ENCODE measurements around the gene PRKAG2. TPM values are rescaled to one million over a fixed set of nuclear protein-coding genes. Genes with fewer than 3 reads are reported as not detected.
"Not testable (repeated sequence)": the region's sequence is repeated elsewhere in the genome, so short reads cannot be mapped to it uniquely, and the experiment has no call there.

PRKAG2 gene
- total RNA-seq, 1 donor from 2014 or later = 20.6 TPM

GRCh38 chr7:151800861-151801260, 76.1 kb downstream of the PRKAG2 start:
- Mint-ChIP-seq H3K4me3 (ENCODE audit: low read depth) (no peak overlapping the region), H3K36me3 (ENCODE audit: insufficient read depth) (no peaks in the 10 kb centered on the region), H3K9me3 (ENCODE audit: low read depth) (peaks cover 3% of the 10 kb centered on the region), H3K27me3 (peaks cover 28% of the 10 kb centered on the region), H3K4me1 (ENCODE audit: low read depth) (no peaks in the 10 kb centered on the region), H3K27ac (no peak overlapping the region)
- TF ChIP-seq, protein P1, sequence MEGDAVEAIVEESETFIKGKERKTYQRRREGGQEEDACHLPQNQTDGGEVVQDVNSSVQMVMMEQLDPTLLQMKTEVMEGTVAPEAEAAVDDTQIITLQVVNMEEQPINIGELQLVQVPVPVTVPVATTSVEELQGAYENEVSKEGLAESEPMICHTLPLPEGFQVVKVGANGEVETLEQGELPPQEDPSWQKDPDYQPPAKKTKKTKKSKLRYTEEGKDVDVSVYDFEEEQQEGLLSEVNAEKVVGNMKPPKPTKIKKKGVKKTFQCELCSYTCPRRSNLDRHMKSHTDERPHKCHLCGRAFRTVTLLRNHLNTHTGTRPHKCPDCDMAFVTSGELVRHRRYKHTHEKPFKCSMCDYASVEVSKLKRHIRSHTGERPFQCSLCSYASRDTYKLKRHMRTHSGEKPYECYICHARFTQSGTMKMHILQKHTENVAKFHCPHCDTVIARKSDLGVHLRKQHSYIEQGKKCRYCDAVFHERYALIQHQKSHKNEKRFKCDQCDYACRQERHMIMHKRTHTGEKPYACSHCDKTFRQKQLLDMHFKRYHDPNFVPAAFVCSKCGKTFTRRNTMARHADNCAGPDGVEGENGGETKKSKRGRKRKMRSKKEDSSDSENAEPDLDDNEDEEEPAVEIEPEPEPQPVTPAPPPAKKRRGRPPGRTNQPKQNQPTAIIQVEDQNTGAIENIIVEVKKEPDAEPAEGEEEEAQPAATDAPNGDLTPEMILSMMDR (IDR thresholded peaks at IDR 0.05; ENCODE audit: unreplicated experiment) = no peak
- DNase-seq (ENCODE audit: low spot score, unreplicated experiment) = no peak

DNA sequence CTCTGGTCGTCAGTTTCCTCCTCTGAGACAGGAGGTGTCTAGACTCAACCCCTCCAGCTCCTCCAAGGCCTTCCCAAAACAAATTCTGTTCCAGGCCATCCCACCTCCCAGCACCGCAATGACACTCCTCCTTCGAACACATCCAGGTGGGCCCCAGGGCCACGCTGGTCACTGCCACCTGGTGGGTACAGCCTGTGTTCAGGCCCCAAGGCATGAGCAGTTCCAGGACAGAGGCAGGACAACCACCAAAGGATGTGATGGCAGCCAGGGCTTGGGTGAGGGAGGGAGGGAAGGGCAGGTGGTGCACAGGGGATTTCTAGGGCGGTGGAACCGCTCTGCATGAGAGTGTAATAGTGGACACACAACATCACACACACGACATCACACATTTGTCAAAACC, 76.5 kb downstream of the PRKAG2 start:
- Mint-ChIP-seq H3K27ac (no peak overlapping the region), H3K27me3 (peaks cover 26% of the 10 kb centered on the region), H3K4me3 (ENCODE audit: low read depth) (no peak overlapping the region), H3K36me3 (ENCODE audit: insufficient read depth) (no peaks in the 10 kb centered on the region), H3K4me1 (ENCODE audit: low read depth) (no peaks in the 10 kb centered on the region), H3K9me3 (ENCODE audit: low read depth) (peaks cover 3% of the 10 kb centered on the region)
- DNase-seq (ENCODE audit: low spot score, unreplicated experiment) = no peak
- TF ChIP-seq, protein P1 (IDR thresholded peaks at IDR 0.05; ENCODE audit: unreplicated experiment) = no peak

DNA sequence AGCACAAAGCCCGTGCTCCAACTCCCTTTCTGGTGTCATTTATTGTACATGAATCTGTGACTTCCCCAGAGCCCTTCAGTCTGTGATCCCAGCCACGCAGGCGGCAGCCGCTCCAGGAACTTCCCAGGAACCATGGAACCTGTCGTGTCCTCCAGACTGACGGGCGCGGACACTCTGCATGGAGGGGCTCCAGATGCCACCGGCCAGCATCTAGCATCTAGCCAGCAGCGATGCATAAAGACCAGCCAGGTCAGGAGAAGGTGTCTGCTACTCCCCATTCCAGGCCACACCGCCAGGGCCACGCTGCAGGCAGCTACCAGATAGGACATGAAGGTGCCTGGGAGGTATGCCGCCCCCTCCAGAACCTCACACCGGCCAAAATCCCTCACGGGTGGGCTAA, 77.4 kb downstream of the PRKAG2 start:
- Mint-ChIP-seq H3K27me3 (peaks cover 19% of the 10 kb centered on the region), H3K9me3 (ENCODE audit: low read depth) (no peaks in the 10 kb centered on the region), H3K36me3 (ENCODE audit: insufficient read depth) (no peaks in the 10 kb centered on the region), H3K4me3 (ENCODE audit: low read depth) (no peak overlapping the region), H3K27ac (no peak overlapping the region), H3K4me1 (ENCODE audit: low read depth) (no peaks in the 10 kb centered on the region)
- TF ChIP-seq, protein P1 (IDR thresholded peaks at IDR 0.05; ENCODE audit: unreplicated experiment) = no peak
- no peak for DNase-seq (ENCODE audit: low spot score, unreplicated experiment)

- Mint-ChIP-seq H3K36me3 (ENCODE audit: insufficient read depth) (no peaks in the 10 kb centered on the region), H3K4me1 (ENCODE audit: low read depth) (no peaks in the 10 kb centered on the region), H3K27me3 (peaks cover 18% of the 10 kb centered on the region), H3K4me3 (ENCODE audit: low read depth) (no peak overlapping the region), H3K27ac (no peak overlapping the region), H3K9me3 (ENCODE audit: low read depth) (no peaks in the 10 kb centered on the region)
- no peak for DNase-seq (ENCODE audit: low spot score, unreplicated experiment)
- TF ChIP-seq, protein P1 (IDR thresholded peaks at IDR 0.05; ENCODE audit: unreplicated experiment) = no peak
Measured at GRCh38 chr7:151798851-151799448, 78.0 kb downstream of the PRKAG2 start.

DNA sequence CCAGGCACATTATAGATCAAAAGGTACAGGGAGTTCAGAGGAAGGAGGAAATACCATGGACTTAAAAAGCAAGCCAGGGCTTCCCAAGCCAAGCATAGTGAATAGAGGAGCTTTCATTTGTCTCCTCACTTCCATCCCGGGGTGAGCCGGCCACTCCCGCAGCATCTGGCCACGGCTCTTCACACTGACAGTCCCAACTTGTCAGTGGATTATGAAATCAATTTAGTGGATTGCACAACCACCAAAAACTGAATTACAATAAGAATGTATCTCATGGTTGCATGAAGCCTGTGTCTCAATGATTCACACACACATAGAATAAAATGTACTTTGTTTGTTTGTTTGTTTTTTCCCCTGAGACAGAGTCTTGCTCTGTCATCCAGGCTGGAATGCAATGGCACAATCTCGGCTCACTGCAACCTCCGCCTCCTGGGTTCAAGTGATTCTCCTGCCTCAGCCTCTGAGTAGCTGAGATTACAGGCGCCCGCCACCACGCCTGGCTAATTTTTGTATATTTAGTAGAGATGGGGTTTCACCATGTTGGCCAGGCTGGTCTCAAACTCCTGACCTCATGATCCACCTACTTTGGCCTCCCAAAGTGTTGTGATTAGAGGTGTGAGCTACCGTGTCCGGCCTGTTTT, 79.1 kb downstream of the PRKAG2 start:
- not testable (repeated sequence) for H3K4me3 Mint-ChIP-seq (ENCODE audit: low read depth); H3K36me3 Mint-ChIP-seq (ENCODE audit: insufficient read depth); H3K9me3 Mint-ChIP-seq (ENCODE audit: low read depth); DNase-seq (ENCODE audit: low spot score, unreplicated experiment); H3K4me1 Mint-ChIP-seq (ENCODE audit: low read depth)
- peak overlapping the region; percentile 15 for H3K27ac Mint-ChIP-seq
- H3K27me3 Mint-ChIP-seq = peaks cover 22% of the 10 kb centered on the region
